GM18907 (cell line): ENCODE results near the gene CWF19L2.

Source experiments
- ATAC-seq: cut with Tn5 transposase; IDR thresholded peaks from one replicate; pipeline ENCODE4 v1.9.1; 2021; ENCODE audit warnings: mild to moderate bottlenecking, moderate library complexity; ENCODE audit not compliant: unreplicated experiment

Gene CWF19L2

GRCh38 chr11:107316426-107316825 lies 141.2 kb downstream of the CWF19L2 start:
- no peak for ATAC-seq

GRCh38 chr11:107307991-107308390 lies 149.6 kb downstream of the CWF19L2 start:
- no peak for ATAC-seq

- no peak for ATAC-seq
These were observed 155.7 kb downstream of the CWF19L2 start for GRCh38 chr11:107301878-107302277.

- no peak for ATAC-seq
These were observed 163.8 kb downstream of the CWF19L2 start for GRCh38 chr11:107293677-107294344.

- ATAC-seq: no peak
These were observed 175.4 kb downstream of the CWF19L2 start for GRCh38 chr11:107282195-107282594.
